Activated CD8-positive, alpha-beta memory T cell treated with anti-CD3 and anti-CD28 coated beads for 24 hours (primary cell): ENCODE measurements around the gene NECAP2.
"Not testable (repeated sequence)": the region's sequence is repeated elsewhere in the genome, so short reads cannot be mapped to it uniquely, and the experiment has no call there.

Experiments used
- DNase-seq: peaks from one replicate; pipeline ENCODE4 v3.0.0-alpha.2; 2020

Gene NECAP2

DNA sequence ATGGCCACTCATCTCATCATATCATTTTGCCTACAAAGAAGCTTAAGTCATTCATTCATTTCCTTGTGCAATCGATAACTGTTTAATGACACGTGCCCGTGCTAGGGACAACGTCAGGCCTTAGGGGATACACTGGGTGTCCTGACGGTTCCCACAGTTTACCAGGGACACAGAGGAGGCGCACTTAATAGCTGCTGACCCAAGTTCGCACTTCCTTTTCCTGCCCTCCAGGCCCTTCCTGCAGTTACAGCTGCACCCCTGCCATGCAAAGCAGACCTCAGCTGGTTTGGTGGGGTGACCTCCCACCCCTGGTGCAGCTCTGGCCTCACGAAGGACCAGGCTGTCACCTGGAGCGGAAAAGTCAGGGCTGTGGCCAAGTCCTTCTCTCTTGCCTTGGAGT lies 7.5 kb upstream of the NECAP2 start:
- no peak for DNase-seq

DNA sequence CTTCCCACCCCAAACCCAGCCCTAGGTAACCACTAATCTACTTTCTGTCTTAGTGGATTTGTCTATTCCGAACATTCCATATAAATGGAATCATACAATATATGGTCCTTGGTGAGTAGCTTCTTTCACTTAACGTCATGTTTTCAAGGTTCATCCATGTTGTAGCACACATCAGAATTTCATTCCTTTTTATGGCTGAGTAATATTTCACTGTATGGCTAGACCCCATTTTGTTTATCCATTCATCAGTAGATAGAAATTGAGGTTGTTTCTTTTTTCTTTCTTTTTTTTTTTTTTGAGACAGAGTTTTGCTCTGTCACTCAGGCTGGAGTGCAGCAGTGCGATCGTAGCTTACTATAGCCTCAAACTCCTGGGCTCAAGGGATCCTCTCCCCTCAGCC lies 6.5 kb upstream of the NECAP2 start:
- DNase-seq, result no peak

DNA sequence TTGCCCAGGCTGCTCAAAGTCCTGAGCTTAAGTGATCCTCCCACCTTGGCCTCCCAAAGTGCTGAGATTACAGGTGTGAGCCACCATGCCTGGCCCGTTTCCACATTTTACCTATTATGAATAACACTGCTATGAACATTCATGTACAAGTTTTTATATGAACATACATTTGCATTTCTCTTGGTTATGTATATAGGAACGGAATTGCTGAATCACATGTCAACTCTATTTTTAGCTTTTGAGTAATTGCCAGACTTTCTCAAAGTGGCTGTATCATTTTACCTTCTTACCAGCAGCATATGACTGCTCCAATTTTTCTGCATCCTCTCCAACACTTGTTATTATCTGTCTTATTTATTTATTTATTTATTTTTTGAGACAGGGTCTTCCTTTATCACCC lies 6.0 kb upstream of the NECAP2 start:
- no peak for DNase-seq

DNA sequence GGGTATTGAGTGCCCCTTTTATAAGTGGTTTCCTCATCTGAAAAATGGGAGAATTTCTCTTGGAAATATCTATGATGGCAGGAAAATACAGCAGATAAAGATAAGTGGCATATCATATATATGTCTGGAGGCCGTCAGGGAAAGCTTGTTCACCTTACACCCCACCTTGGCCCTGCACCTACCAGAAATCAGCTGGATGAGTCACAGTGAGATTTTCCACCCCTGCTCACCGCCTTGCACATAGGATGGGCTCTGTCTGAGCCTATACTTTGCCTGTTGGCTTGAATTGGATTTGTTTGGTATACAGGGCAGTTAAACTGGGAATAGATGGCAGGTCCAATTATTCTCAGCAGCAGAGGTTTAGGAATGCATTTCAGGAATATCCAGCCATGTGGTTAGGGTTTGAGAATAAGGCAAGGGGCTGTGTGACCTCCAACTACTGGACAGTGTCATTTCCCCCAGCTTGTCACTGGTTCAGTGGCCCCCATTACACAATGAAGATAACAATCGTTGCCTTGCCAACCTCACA lies 3.5 kb upstream of the NECAP2 start, which contains the start of gene SPATA21:
TSS of gene SPATA21 (minus strand) at position 479 of the 529 bp plus-strand sequence. CDS start 6,053 bp downstream, outside the sequence.
- no peak for DNase-seq

DNA sequence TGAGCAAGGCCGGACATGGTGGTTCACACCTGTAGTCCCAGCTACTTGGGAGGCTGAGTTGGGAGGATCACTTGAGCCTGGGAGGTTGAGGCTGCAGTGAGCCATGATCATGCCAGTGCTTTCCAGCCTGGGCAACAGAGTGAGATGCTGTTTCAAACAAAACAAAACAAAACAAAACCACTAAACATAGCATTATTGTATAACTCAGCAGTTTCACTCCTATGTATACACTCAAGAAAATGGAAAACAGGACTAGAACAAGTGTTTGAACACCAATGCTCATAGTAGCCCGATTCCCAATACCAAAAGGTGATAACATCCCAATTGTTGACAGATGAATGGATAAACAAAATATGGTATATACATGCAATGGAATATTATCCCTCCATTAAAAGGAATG lies 2.0 kb upstream of the NECAP2 start:
- DNase-seq, result no peak

DNA sequence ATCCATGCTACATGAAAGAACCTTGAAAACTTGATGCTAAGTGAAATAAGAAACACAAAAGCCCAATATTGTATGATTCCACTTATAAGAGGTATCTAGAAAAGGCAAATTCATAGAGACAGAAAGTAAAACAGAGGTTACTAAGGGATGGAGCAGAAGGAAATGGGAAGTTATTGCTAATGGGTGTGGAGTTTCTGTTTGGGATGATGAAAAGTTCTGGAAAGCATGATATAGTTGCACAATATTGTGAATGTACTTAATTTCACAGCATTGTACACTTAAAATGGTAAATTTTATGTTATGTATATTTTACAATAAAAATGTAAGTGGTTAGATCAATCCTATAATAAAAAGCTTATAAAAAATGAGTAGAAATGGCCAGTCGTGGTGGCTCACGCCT lies 1.6 kb upstream of the NECAP2 start:
- DNase-seq, result no peak

DNA sequence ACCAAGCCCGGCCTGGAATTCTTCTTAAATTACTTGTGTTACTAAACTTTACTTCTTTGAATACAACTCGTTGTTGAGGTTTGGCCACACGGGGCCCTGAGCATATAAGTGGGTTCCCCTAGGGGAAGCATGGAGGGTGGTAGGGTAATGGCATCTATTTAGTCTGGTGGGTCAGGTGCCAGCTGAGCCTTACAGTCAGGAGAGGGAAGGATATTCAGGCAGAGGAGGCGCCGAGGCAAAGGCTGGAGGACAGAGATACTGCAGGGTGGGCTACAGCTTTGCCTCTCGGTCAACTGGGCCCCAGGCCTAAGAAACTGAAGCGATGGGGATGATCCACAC lies 424 bp upstream of the NECAP2 start:
- DNase-seq, result no peak

DNA sequence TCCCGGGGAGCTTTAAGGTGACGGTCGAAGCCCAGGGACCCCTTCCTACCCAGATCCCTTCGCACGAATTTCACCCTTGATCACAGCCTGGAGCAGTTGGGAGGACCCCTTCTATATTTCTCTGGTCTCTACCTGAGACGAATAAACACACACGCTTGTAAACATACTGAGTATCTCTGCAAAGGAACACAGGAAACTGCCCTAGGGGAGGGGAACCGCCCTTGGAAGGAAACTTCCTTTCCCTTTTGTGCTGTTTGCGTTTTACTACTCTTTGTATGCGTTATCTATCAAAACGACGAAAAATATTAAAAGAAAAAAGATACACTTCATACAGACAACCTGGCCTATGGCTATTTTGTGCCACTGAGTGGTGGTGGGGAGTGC lies 750 bp downstream of the NECAP2 start:
- DNase-seq, result no peak

DNA sequence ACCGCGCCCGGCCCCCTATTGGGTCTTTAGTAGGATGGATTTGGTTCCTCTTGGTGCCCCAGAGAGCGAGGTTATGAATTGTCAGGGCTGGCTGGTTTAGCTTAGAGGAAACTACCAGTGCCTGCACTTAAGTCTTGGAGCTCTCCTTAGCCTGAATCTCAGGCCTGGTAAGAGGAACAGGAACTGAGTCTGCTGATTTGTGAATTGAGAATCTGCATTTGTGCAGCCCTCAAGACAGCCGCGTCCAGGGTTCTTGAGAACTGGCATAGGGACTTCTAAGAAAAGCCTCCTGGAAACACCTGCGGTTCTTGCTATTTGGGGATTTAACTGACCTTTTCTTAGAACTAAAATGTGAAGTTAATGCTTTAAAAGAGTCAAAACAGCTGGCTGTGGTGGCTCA lies 1.7 kb downstream of the NECAP2 start:
- no peak for DNase-seq

DNA sequence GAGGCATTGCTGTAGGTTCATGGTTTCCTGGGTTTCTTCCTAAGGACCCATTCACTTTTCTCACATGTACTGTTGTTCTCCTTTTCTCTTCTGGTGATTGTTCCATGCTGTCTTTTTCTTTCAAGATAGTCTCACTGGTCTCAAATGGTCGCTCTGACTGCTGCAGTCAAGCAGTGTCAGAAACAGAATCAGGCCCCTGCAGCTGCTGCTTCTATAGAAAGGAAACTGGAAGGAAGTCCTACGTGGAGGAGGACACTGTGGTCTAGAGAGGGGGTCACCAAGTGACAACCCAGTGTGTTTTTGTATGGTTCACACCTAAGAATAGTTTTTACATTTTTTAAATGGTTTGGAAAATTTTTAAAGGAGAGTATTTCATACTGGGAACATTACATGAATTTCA lies 2.4 kb downstream of the NECAP2 start:
- DNase-seq, result no peak

DNA sequence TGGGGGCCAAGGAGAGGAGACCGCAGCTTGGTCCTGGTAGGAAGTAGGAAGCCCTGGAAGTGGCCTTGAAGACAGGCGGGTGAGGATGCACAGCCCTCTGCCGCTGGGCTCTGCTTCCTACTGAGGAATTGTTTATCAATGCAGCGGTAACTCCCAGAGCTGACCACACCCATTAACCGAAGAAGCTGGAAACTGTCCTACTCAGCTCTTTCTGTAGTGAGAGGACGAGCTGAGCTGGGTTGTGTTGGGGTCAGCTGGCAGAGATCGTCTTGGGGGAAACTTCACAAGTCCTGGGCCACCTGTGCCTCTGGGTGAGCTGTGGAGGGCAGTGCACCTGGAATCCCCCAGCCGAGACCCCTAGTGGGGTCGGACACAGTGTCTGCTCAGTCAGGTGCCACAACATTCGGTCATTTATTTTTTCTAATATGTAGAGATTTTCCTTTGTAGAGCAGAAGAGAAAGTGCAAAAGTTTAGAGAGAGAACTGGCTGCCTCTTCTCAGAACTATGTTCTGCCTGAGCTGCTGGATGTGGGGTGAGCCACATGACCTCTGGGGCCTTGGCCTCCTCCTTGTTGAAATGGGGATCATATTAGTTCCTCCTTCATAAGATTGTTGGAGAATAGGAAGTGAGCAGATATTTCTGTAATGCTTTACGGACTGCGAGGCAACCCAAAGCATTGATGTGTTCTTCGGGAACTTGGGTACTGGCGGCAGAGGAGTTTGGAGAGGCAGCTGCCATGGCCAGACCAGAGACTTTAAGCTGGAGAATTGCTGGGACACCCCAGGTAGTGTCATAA lies 3.6 kb downstream of the NECAP2 start:
- DNase-seq, result no peak

DNA sequence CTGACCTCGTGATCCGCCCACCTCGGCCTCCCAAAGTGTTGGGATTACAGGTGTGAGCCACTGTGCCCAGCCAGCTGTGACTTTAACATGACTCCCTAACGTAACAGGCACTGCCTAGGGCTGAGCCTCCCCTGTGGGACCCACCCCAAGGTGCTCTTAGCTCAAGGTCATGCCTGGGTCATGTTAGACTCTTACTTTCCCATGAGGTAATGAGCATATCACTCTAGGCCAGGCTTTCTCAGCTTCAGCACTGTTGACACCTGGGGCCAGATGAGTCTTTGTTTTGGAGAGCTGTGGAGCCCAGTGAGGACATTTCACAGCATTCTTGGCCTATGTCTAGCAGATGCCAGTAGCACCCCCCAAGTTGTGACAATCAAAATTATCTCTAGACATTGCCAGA lies 4.5 kb downstream of the NECAP2 start:
- DNase-seq, result no peak

DNA sequence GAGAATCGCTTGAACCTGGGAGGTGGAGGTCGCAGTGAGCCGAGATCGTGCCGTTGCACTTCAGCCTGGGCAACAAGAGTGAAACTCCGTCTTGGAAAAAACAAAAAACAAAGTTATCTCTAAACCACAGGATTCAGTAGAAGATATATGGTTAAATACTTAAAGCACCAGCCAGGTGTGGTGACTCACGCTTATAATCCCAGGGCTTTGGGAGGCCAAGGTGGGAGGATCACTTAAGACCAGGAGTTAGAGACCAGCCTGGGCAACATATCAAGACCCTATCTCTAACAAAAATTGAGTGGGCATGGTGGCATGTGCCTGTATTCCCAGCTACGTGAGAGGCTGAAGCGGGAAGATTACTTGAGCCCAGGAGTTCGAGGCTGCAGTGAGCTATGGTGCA lies 5.6 kb downstream of the NECAP2 start:
- no peak for DNase-seq

DNA sequence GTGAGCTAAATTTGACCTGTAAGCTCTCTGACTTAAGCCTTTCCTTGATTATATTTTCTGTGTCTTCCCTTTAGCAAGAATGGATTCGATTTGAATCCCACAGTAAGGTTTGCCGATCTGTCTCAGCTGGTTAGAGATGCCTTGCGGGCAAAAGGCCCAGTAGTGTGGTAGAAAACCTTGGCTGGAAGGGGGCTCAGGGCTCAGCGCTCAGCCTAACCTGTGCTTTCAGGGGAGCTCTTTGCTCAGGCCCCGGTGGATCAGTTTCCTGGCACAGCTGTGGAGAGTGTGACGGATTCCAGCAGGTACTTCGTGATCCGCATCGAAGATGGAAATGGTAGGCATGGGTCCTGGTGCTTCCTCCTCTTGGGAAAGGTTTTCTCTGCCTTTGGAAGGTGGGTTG lies 7.1 kb downstream of the NECAP2 start:
- DNase-seq, result no peak

DNA sequence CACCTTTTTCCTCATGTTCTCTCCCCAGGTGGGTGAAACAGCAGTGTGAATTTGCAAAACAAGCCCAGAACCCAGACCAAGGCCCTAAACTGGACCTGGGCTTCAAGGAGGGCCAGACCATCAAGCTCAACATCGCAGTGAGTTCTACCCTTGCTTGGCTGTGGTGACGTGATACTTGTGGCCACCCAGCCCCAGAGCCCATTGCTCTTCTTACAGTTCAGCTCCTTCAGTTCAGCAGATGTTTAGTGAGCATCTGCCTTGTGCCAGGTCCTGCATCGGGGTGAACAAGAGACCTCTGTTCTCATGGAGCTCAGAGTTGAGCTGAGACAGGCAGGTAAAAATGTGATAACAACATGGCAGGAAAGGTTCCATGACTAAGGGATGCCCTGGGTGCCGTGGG lies 8.5 kb downstream of the NECAP2 start:
- no peak for DNase-seq

DNA sequence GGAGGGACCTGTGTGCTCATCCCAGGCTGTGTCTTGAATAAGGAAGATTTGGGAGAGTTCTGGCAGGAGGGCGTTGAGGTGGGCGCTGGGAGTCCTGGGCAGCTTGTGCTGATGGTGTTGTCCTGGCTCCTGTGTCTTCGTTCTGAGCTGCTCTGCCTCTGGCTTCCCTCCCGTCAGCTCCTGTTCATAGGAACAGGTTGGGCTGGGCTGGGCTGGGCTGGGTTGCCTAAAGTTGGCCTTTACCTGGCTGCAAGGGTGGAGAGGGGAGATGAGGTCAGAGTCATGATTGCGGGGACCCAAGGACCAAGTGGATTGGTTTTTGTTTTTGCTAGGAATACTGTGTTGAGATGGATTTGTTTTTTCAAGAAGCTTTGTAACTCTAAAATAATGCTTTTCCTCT lies 9.1 kb downstream of the NECAP2 start:
- DNase-seq, result no peak

DNA sequence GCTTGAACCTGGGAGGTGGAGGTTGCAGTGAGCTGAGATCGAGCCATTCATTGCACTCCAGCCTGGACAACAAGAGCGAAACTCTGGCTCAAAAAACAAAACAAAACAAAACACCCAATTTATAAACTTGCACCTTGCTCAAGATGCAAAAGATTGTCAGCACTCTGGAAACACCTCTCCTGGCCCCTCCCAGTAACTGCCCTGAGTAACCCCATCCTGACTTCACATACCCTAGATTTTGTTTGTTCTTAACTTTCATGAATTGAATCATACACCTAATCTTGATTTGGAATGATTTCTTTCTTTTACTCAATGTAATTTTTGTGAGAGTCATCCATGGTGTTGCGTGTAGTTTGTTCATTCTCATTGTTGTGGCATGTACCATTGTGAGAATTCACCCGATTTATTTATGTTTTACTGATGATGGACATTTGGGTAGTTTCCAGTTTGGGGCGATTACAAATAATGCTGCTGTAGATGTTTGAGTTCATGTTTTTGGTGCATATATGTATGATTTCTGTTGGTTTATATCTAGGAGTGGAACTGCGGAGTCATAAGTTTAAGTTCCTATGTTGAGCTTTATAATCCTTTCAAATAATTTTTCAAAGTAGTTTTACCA lies 10.4 kb downstream of the NECAP2 start:
- no peak for DNase-seq

DNA sequence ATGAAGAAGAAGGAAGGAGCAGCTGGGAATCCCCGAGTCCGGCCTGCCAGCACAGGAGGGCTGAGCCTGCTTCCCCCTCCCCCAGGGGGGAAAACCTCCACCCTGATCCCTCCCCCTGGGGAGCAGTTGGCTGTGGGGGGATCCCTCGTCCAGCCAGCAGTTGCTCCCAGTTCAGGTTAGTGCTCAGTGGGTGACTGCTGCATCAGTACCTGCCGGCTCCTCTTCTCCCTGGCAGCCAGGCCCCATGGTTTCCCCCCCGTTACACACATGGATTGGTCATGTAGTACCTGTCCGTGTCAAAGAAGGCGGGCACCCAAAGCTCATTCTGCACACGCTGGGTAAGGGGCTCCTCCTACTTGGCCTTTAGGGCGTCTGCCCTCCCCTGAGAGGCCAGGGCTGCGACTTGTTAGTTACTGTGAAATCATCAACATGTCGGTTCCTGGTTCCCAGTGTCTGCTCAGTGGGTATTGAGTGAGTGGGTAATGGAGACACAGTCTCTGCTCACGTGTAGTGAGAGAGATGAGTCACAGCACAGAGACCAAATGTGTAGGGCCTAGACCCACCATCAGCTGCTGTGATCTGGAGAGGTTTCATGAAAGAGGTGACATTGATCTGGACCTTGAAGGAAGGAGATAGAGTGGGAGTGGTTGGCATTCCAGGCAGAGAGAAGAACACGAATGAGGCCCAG lies 11.5 kb downstream of the NECAP2 start:
- DNase-seq, result no peak

DNA sequence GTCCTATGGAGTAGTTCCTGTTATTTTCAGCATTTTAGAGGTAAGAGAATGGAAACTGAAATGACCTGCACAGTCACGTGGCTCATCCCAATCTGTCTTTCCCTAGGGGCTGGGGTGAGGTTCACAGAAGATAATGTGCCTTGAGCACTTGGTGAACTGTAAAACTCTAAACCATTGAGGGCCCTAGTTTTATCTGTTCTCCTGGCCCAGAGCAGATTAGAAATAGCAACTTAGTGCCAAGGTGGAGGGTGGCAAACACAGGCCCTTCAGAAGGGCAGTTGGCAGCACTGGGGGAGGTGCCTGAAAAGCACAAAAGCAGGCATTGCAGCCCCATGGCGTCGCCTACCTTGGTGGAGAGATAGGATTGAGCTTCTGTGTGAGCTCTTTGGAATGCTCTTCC lies 14.4 kb downstream of the NECAP2 start:
- DNase-seq, result not testable (repeated sequence)

DNA sequence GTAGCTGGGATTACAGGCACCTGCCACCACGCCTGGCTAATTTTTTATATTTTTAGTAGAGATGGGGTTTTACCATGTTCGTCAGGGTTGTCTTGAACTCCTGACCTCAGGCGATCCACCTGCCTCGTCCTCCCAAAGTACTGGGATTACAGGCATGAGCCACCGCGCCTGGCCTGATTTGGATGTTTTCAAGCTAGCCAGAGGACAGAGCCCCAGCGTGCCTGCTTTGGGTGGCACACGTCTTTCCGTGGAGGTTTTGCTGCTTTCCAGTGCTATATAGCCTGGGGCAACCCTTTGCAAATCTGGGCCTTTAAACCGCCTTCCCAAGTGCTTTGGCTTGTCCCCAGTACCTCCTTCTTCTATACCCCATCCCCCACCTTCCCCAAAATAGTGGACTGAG lies 15.6 kb downstream of the NECAP2 start:
- DNase-seq, result not testable (repeated sequence)

DNA sequence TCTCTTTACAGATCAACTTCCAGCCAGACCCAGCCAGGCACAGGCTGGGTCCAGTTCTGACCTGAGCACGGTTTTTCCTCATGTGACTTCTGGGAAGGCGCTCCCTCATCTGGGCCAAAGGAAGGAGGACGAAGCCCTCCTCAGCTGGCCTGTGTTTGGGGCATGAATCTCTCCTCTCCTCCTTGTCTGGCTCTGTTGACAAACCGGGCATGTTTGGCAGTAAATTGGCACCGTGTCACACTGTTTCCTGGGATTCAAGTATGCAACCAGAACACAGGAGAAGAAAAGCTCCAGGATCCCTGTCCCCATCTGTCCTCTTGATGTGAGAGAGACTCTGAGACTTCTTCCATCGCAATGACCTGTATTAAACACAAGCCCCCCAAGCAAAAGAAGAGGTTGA lies 18.3 kb downstream of the NECAP2 start:
- DNase-seq, result no peak

DNA sequence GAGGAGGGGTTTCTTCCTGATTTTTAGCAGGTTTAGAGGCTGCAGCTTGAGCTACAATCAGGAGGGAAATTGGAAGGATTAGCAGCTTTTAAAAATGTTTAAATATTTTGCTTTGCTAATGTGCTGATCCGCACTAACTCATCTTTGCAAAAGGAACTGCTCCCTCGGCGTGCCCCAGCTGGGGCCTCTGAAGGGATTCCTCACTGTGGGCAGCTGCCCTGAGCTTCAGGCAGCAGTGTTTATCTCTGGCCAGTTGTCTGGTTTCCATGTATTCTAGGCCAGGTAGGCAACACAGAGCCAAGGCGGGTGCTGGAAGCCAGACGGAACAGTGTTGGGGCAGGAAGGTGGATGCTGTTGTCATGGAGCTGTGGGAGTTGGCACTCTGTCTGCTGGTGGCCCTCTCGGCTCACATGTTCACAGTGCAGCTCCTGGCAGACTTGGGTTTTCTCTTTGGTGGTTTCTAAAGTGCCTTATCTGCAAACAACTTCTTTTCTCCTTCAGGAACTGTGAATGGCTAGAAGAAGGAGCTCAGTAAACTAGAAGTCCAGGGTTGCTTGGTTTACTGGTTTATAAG lies 18.9 kb downstream of the NECAP2 start:
- DNase-seq, result no peak

DNA sequence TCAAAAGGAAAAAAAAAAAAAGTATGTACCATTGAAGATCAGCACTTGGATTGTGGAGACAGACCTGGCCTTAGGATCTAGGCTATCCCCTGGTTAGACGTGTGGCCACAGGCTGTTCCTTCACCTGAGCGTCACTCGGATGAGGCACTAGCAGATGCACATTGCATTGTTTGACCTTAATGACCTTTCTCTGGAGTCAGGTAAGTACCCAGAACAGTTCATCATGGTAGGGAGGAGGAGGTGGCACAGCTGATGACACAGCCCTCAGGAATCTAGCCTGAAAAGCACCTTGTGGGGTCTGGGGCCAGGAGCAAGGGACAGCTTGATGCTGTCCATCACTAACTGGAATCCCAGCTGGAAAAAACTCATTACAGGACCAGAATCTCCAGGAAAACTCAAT lies 21.2 kb downstream of the NECAP2 start:
- DNase-seq, result no peak
